Right kidney (tissue), 9 donors: ENCODE measurements around the gene KIF1C.

ENCODE experiments used
- DNase-seq: peaks from one replicate; pipeline ENCODE4 v3.0.0-alpha.2; 2016
- long read RNA-seq, 8 donors: transcript quantifications; one replicate each; lab custom pipeline, GENCODE V29; 2026

Gene KIF1C
- long read RNA-seq, donor 1, full-length matches to known transcripts = 8 of 8 reads
- long read RNA-seq, donor 1, partial matches to known transcripts = 0 of 8 reads
- long read RNA-seq, donor 1, other reads (novel, unspliced or antisense) = 0 of 8 reads
- long read RNA-seq, donor 2, full-length matches to known transcripts = 7 of 30 reads
- long read RNA-seq, donor 2, partial matches to known transcripts = 23 of 30 reads
- long read RNA-seq, donor 2, other reads (novel, unspliced or antisense) = 0 of 30 reads
- long read RNA-seq, donor 3, full-length matches to known transcripts = 7 of 7 reads
- long read RNA-seq, donor 3, partial matches to known transcripts = 0 of 7 reads
- long read RNA-seq, donor 3, other reads (novel, unspliced or antisense) = 0 of 7 reads
- long read RNA-seq, donor 4, full-length matches to known transcripts = 5 of 19 reads
- long read RNA-seq, donor 4, partial matches to known transcripts = 14 of 19 reads
- long read RNA-seq, donor 4, other reads (novel, unspliced or antisense) = 0 of 19 reads
- long read RNA-seq, donor 5, full-length matches to known transcripts = 10 of 43 reads
- long read RNA-seq, donor 5, partial matches to known transcripts = 33 of 43 reads
- long read RNA-seq, donor 5, other reads (novel, unspliced or antisense) = 0 of 43 reads
- long read RNA-seq, donor 6, full-length matches to known transcripts = 5 of 12 reads
- long read RNA-seq, donor 6, partial matches to known transcripts = 7 of 12 reads
- long read RNA-seq, donor 6, other reads (novel, unspliced or antisense) = 0 of 12 reads
- long read RNA-seq, donor 7 = 0 reads
- long read RNA-seq, donor 8, full-length matches to known transcripts = 8 of 46 reads
- long read RNA-seq, donor 8, partial matches to known transcripts = 38 of 46 reads
- long read RNA-seq, donor 8, other reads (novel, unspliced or antisense) = 0 of 46 reads

DNA sequence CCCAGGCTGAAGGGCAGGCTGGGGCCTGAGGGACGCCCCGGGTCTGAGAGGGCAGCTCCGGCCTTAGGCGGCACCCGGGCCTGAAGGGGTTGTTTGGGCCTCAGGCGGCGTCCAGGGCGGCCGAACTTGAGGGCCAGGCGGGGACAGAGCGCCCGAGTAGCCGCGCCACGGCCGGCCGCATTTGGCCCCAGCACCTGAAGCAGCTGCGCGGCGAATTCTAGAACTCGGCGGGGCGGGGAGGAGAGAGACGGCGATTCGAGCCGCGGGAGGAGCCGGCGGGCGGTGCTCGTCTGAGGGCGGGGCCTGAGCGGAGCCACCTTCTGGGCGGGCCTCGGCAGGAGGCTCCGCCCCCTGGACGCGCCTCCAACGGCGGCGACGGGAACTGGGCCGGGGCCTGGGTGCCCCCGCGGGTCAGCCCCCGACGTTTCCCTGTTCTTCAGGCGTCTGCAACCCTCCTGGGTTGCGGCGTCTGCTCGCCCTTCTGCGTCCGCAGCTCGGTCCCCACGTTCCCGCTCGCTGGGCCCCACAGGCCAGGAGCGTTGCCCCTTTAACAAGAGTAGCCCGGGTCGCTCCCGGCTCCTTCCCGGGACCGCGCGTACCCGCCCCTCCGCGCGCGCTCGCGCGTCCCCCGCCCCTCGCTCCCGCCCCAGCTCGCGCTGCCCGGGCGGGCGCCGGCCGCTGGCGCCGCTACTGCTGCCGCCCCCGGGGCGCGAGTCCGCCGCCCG, at the start of gene KIF1C, which contains the start of gene INCA1:
Gene KIF1C (plus strand): TSS at position 649 of the 725 bp plus-strand sequence. CDS start 2,297 bp downstream, outside the sequence.
Gene INCA1 (minus strand): TSS at position 221 of the 725 bp plus-strand sequence. CDS start 3,085 bp downstream, outside the sequence.
- peak; percentile 100 for DNase-seq

- peak; percentile 79 for DNase-seq
Measured at GRCh38 chr17:4948166-4948930, 49.4 kb upstream of the KIF1C start, which contains the start of gene PFN1. PFN1 (minus strand) TSS chr17:4948530; CDS start chr17:4948394, 136 bp downstream.

- peak; percentile 90 for DNase-seq
Measured at GRCh38 chr17:4948931-4949320, 48.8 kb upstream of the KIF1C start.

DNA sequence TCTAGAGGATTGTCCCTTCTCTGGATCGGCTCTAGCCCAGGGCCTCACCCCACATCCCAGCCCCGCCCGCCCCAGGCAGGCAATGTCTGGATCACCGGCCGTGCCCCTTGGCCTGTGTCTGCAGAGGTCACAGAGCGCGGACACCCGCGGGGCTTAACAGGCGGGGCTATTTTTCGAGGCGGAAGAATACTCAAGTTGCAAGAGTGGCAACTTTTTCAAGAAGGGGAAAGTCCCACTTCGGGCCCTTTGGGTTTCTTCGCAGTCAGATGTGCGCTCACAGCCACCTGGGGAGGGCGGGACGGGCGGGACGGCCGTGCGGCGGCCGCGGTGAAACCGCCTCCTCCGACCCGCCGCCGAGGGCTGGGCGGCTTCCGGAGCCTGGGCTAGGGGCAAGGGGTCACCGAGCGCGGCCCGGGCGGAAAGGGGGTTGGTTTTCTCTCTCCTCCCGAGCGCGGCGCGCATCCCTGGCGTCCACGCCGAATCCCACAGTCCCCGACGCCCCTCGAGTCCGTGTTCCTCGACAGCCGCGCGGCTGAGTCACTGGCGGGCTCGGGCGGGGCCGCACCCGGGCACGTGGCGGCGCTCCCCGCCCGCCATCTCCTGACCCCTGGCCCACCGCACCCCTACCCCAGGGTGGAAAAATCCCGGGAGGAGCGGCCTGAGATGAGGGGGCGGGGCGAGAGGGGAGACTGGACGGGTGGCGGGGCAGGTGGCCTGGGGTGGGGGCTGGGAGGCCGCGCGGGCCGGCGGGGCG, 48.3 kb upstream of the KIF1C start:
- DNase-seq = peak; percentile 79

DNA sequence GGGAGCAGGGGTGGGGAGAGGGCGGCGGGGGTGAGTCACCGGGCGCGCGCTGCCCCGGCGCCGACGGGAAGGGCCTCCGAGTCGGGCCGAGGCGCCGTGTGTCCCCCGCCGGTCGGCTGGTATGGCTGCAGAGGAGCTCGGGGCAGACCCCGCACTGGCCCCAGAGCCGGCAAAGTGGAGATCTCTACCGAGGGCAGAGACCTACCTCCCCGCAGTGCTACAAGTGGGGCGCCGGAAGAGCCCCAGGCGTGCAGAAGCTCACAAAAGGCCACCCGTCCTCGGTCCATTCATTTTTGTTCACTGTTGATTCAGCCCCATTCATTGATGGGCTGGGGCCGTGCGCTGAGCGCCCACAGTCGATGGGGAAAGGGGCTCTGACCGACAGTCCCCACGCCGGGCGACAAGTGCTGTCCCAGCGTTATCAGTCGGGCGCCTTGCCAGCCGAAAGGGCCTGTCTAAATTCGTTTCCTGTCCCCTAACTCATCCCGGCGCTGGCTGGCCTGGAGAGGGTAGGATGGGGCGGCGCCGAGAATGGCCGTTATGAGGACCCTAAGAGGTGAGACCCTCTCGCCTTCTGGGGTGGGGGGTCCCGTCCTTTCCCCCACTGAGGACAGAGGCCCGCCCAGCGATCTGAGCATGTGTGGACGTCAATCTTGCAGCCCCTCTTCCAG, 47.5 kb upstream of the KIF1C start:
- peak; percentile 78 for DNase-seq

DNA sequence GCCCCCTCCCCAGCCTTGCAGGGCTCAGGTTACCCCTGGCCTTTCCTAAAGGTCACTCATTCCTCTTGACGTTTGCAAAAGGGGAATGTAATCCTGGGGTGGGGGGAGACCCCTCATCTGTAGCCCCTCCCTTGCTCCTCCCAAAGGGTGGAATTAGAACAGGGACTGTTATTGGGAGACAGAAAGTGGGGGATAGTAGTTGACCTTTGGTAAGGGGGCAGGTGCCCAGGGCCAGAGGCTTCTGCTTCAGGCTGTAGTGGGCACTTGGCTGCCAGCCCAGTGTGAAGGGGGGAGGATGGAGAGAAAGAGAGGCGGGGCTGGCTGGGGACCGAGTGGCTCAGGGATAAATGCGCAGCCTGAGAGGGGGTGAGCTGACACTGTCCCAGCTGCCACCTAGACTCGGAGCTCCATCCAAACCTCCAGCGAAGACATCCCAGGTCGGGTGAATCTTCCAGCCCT, 47.0 kb upstream of the KIF1C start, which contains the start of gene ENO3:
Gene ENO3 (plus strand): TSS at position 374 of the 459 bp plus-strand sequence. CDS start 711 bp downstream, outside the sequence.
- no peak for DNase-seq

GRCh38 chr17:4951486-4951885, 46.3 kb upstream of the KIF1C start:
- DNase-seq = no peak

- DNase-seq = peak; percentile 47
Measured at GRCh38 chr17:4953451-4953961, 44.2 kb upstream of the KIF1C start.

DNA sequence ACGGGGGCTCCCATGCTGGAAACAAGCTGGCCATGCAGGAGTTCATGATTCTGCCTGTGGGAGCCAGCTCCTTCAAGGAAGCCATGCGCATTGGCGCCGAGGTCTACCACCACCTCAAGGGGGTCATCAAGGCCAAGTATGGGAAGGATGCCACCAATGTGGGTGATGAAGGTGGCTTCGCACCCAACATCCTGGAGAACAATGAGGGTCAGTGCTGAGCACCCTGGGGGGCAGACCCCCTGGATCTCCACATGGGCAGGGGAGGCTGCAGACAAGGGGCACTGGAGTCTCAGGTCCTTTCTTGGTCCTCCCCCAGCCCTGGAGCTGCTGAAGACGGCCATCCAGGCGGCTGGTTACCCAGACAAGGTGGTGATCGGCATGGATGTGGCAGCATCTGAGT, 42.7 kb upstream of the KIF1C start:
- DNase-seq = no peak

DNA sequence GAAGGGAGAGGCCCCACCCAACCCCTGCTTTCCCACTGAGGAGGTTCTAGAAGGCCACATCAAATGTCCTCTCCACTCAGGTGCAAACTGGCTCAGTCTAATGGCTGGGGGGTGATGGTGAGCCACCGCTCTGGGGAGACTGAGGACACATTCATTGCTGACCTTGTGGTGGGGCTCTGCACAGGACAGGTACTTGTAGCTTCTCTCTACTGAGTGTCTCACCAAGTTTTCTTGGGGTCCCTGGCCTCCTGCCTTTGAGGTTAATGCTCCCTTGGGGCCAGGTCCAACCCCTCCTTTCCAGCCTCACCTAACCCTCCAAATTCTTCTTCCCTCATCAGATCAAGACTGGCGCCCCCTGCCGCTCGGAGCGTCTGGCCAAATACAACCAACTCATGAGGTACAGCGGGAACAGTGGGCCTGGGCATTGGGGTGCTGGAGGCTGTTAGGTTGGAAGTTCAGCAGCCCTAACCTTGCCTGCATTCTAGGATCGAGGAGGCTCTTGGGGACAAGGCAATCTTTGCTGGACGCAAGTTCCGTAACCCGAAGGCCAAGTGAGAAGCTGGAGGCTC, 41.2 kb upstream of the KIF1C start:
- DNase-seq = no peak

DNA sequence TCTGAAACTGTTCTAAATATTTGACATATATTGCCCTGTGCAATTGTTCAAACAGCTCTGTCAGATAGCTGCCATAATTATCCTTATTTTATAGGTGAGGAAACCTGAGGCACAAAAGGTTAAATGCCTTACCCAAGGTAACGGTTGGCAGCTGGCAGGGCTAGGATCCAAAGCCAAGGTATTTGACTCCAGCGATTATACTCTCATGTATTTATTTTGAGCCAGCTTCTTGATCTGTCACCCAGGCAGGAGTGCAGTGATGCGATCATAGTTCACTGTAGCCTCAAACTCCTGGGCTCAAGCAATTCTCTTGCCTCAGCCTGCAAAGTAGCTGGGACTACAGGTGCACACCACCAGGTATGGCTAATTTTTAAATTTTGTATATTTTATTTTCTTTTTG, 39.6 kb upstream of the KIF1C start:
- no peak for DNase-seq

GRCh38 chr17:4959261-4959965, 38.3 kb upstream of the KIF1C start:
- no peak for DNase-seq

DNA sequence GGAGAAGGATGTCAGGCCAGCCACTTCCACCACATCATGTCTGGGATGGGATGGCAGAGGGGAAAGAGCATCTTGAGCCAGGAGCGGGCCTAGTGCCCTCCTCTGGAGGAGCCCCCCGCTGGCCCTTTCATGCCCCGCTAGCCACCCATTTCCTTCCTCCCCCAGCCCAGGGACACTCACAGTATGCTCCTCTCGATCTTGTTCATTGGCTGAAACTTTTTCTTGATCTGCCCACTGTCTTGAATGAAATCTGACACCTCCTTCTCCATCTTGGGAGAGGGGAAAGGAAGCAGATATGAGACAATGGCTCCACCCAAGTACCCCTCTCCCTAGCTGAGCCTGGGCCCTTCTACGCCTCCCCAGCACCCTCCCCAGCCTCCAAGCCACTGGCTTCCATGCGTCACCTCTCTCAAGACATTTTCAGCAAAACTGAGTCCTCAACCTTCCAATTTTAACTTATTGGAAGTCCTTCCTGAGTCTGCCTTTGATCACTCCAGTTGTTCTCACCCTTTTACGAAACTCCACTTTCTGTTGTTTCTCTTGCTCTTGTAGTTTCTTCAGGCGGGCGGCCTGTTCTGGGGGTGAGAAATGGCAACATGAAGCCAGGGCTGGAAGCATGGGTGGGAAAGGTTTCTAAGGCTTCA, 37.3 kb upstream of the KIF1C start:
- DNase-seq = no peak

GRCh38 chr17:4965311-4965986, 32.3 kb upstream of the KIF1C start:
- DNase-seq = no peak

- peak; percentile 85 for DNase-seq
Measured at GRCh38 chr17:4966844-4967538, 30.8 kb upstream of the KIF1C start.
